Measurements from ENCODE around the gene KMT5B.
"Not testable (repeated sequence)": the region's sequence is repeated elsewhere in the genome, so short reads cannot be mapped to it uniquely, and the experiment has no call there.

The KMT5B gene

DNA sequence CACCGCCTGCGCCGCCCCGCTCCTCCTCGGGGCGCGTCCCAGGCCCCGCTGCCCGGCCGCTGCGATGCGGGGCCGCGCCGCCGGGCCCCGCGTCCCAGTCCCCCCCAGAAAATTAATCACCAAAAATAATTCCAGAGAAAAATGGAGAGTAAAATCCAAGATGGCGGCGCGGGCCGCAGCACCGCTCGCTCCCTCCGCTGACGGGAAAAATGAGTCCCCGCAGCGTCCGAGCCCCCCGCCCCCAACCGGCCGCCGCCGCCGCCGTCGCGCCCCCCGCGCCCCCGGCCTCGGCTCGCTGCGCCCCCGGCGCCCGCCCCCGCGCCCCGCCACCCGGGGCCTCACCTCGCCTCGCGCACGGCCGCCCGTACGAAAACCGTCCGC lies at the start of gene KMT5B:
KMT5B (minus strand) TSS at position 162 of the 381 bp plus-strand sequence. CDS start 23,220 bp downstream, outside the sequence.
- no peak for DNase-seq (ENCODE audit: low read depth in 2 of 2)

DNA sequence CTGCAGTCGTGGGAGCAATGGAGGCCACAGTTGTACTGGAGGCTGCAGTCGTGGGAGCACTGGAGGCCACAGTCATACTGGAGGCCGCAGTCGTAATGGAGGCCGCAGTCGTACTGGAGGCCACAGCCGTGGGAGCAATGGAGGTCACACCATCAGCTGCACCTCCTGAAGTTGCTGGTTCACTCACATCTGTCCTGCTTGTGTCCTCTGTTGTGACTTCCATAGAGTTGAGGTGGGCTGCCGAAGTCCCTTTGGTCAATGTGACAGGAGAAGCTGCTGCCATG lies 49.4 kb upstream of the KMT5B start:
- DNase-seq (ENCODE audit: low read depth in 2 of 2) = no peak

DNA sequence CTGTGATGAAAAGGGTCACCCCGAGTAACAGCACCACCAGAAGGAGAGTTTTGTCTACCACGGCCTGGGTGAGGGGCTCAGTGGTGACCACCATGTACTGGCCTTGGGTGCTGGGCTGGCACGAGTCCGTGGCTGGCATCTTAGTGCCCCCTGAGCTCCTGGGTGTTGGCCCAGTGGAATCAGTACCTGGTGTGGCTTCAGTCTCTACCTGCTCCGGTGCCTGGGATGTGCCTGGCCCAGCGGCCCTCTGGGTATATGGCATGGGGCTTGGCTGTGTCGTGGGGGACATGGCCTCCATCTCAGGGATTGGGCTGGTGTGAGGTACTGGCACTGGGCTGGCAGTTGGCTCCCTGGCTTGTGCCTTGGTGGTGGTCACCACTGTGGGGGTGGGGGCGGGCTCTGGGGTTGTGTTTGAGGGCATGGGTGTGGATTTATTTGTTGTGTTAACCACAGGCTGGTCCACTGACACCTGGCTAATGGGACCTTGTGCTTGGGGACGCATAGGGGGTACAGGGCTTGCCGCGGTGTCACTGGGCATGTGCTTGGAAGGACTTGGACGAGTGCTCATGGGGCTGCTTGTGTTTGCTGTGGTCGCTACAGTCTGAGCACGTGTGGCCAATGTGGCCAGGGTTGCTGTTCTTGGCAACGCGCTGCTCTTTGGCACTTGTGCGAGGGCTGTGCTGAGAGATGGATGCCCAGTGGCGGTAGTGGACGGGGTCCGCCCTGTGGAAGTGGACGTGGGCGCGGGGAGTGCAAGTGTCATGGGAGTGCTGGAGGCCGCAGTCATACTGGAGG lies 48.9 kb upstream of the KMT5B start:
- no peak for DNase-seq (ENCODE audit: low read depth in 2 of 2)

DNA sequence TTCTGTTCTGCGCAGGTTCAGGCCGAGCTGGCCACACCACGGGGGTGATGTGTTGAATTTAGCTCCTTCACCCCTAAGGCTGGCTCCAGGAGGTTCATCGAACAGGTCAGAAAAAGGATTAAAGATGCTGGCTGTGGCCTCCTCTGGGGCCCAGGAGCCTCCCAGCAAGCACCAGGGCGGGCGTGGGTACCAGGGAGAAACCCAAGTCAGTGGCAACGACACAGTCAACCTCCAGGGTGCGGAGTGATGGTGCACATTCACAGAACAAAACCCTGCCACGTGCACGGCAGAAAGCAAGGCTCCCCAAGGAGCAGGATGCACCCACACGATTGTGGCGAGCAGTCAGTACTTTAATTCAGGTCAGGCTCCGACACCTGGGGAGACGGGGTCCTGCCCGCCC lies 47.9 kb upstream of the KMT5B start:
- DNase-seq (ENCODE audit: low read depth in 2 of 2) = no peak

DNA sequence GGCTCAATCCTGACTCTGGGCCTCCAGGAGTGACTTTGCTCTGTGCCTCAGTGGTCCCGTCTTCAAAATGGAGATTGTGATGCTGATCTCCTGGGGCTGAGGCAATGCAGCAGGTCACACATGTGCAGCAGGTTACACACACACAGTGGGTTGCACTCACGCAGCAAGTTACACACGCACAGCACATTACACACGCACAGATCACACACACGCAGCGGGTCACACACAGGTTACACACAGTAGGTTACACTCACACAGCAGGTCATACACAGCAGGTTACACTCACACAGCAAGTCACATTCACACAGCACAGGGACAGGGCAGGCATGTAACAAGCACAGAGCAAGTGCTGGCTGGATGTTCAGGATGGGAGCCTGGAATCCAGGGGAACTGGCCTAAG lies 47.4 kb upstream of the KMT5B start:
- no peak for DNase-seq (ENCODE audit: low read depth in 2 of 2)

DNA sequence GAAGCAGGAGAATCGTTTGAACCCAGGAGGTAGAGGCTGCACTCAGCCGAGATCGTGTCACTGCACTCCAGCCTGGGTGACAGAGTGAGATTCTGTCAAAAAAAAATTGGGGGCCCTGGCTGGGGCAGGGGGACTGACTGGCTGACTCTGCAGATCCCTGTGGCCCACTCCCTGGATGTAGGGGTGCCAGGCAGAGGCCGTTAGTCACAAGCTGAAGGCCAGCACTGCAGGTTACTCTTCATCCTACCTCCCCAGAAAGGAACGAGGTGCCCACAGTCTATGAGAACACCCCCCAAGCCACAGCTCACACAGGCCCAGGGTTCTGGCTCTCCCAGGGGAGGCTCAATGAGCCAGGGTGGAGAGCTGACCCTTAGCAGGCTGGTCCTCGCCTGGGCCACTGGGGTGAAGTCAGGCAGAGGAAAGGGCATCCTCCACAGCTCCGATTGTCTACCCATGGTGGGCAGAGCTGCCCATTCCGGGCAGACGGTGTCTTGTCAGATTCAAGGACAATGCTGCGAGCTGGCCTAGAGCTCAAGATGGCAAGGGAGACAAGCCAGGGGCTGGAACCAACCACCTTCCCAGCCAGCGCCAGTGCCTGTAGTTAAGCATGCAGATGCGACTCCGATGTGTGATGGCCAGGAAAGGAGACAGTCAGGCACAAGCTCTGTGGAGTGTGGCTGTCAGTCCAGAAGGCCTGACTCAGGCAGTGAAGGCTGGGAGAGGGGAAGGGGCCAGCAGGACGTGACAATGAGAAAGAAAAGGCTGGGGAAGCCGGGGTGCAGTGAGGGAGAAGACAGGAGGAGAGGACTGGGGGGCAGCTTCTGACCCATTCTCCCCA lies 46.2 kb upstream of the KMT5B start:
- DNase-seq (ENCODE audit: low read depth in 2 of 2) = no peak

DNA sequence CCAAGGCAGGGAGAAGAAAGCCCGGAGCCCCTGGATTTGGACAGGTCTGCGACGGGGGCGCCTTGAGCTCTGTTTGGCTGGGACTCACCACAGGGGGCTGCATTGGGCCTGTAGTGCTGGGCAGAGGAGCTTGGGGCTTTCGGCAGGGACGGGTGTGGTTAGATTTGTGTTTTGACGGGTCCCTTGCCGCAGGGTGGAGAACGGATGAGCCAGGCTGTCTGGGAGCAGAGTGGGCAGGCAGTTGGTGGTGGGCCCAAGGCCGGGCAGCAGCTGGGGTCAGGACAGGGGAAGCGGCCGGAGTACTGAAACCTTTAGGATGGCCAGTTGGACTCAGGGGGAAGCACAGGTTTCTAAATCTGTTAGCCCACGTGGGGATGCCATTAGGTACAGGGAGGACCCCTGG lies 45.3 kb upstream of the KMT5B start:
- DNase-seq (ENCODE audit: low read depth in 2 of 2) = no peak

DNA sequence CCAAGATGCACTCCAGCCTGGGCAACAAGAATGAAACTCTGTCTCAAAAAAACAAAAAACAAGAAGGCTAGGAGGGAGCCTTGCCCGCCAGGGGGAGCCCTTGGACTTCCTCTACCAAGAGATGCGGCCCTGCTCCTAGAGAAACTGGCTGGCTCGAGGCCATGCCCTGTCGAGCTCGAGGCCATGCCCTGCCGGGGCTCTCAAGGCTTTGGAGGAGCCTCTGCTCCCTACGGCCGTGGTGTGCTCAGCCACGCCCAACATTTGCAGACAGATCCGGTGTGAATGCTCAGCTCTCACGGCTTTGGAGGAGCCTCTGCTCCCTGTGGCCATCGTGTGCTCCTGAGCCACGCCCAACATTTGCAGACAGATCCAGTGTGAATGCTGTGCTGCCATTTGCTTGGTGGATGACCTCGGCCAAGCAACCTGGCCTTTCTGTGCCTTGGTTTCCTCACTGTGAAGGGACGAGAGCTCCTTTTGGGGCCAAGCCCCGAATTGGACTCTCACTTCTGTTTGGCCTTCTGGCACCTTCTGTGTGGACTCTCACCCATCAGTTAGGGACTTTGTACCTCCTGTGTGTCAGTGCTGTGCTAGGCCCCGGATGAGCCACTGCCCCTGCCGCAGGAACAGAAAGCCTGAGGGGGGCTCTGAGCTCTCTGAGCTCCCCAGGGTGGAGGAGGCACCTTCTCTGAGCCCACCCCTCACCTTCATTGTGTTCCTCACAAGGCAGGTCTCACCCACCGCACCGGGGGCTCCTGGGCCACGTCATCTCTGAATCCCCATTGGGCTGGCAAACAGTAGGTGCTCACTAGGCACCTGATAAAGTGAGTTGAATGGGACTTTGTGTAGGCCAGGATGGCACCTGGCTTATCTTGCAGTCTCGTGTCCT lies 44.6 kb upstream of the KMT5B start:
- peak; percentile 80 to 86 for DNase-seq (ENCODE audit: low read depth in 2 of 2)

DNA sequence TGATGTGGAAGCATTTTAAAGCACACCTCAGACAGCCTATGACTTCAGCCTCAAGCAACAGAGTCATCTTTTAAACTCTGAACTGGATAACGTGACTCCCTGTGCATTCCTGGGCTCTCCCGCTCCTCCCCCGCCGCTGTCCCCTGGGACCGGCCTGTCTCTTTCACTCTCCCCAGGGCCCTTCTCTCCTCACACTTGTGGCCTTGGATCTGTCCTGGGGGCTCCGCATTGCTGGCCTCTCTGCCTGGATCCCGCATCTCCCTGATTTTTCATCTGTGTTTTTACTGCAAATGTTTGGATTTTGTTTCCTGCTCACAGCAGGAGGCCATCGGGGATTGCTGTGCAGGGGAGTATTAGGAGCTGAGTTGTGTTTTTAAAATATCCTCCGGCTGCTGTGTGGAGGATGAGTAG lies 43.2 kb upstream of the KMT5B start:
- no peak for DNase-seq (ENCODE audit: low read depth in 2 of 2)

DNA sequence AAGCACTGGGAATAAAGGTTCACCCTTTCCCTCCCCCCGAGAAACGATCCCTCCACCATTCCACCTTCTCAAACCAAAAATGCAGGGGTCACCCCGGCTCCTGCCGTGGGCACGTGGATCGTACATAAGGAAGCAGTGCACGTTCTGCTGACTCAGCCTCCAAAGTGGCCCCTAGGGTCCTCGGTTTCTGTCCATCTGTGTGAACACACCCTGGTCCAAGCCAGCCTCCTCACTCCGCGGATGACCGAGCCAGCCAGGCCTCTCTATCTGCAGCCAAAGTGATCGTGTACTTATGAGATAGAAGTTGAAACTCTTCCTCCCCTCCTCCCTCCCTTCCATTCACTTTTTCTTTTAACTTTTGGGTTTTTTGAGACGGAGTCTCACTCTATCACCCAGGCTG lies 42.4 kb upstream of the KMT5B start:
- DNase-seq (ENCODE audit: low read depth in 2 of 2) = no peak

DNA sequence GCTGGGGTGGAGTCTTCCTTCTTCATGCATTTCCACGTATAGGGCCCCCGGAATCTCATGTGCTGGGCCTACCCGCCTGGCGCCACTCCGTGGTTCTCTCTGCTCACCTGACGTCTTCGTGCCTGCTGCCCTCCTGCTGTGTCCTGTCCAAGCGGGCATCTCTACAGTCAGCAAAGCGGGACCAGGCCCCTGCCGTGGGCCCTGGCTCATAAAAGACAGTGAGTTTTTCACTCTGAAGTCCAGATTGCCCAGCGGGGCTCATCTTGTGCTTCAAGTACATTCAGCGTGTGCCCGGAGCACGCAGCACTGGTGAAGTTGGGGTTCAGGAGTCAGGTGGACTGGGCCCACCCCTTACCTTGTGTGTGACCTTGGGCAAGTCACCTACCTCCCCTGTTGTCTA lies 41.3 kb upstream of the KMT5B start:
- no peak for DNase-seq (ENCODE audit: low read depth in 2 of 2)

DNA sequence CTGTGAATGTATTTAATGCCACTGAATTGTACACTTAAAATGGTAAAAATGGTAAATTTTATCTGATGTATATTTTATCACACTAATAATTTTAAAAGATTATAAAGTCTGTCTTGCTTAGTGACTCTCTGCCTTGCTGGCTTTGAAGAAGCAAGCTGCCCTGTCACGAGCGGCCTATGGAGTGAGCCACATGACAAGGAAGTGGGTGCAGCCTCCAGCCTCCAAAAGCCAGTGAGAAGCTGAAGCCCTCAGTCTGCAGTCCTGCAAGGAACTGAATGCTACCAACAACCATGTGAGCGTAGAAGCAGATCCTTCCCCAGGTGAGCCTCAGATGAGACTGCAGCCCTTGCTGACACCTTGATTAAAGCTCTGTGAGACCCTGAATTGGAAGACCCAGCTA lies 38.7 kb upstream of the KMT5B start:
- no peak for DNase-seq (ENCODE audit: low read depth in 2 of 2)

DNA sequence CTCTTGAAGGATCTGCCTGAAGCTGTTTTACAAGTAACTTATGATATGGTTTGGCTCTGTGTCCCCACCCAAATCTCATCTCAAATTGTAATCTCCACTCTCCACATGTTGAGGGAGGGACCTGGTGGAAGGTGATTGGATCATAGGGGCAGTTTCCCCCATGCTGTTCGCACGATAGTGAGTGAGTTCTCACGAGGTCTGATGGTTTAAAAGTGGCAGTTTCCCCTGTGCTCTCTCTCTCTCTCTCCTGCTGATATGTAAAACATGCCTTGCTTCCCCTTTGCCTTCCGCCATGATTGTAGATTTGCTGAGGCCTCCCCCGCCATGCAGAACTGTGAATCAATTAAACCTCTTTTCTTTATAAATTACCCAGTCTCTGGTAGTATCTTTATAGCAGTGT lies 31.8 kb upstream of the KMT5B start:
- DNase-seq (ENCODE audit: low read depth in 2 of 2) = not testable (repeated sequence)

DNA sequence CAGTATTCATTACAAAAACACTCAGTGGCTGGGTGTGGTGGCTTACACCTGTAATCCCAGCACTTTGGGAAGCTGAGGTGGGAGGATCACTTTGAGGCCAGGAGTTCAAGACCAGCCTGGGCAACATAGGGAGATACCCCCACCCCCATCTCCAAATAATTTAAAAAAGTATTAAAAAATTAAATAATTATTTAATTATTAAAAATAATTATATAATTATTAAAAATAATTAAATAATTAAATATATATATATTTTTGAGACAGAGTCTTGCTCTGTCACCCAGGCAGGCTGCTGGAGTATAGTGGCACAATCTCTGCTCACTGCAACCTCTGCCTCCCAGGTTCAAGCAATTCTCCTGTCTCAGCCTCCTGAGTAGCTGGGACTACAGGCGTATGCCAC lies 30.8 kb upstream of the KMT5B start:
- DNase-seq (ENCODE audit: low read depth in 2 of 2) = not testable (repeated sequence)

DNA sequence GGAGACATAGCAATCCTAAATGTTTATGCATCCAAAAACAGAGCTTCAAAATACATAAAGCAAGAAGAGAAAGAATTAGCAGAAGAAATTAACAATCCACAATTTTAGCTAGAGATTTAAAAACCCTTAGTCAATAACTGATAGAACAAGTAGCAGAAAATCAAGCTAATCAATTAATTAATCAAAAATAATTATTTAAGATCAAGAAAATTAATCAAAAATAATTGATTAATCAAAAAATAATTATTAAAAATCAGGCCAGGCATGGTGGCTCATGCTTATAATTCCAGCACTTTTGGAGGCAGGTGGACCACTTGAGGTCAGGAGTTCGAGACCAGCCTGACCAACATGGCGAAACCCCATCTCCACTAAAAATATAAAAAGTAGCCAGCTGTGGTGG lies 29.5 kb upstream of the KMT5B start:
- no peak for DNase-seq (ENCODE audit: low read depth in 2 of 2)

DNA sequence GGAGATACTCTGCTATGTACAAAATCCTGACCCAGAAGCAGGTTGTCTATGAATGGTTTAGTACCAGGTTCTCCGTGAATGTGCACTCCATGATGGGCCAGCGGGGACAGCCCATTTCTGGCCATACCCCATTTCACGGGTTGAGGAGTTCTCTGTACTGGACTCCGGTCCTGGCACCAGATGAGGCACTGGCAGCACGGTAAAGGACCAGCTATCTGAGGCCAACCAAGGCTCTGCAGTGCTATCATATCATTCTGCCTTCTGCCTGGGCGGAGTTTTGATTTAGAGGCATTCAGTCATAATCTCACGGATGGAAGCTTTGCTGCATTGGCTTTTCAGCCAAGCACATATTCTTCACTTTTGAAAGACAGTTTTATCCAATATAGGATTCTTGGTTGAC lies 18.5 kb upstream of the KMT5B start:
- DNase-seq (ENCODE audit: low read depth in 2 of 2) = no peak

DNA sequence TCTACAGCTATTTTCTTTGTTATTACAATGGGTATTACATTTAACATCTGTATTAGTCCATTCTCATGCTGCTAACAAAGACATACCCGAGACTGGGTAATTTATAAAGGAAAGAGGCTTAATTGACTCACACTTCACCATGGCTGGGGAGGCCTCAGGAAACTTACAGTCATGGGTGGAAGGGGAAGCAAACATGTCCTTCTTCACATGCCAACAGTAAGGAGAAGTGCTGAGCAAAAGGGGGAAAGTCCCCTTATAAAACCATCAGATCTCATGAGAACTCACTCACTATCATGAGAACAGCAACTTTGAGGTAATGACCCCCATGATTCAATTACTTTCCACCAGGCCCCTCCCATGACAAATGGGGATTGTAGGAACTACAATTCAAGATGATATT lies 16.5 kb upstream of the KMT5B start:
- DNase-seq (ENCODE audit: low read depth in 2 of 2) = no peak

DNA sequence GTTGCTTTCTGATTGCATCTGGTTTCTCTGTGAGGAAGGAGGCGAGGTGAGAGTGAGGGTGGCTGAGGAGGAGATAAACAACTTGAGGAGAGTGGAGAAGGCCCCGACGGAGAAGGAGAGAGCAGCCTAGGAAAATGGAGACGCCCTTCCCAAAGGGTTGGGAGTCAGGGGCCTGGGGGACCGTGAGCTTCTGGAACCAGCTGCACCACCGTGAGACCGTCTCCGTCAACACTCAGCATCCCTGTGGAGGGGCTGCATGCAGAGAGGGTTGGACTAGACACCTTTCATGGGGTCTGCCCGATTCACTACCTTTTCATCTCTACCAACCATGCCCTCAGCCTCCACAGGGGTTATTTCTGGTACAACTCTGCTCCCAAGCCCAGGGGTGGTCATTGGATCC lies 13.3 kb upstream of the KMT5B start:
- no peak for DNase-seq (ENCODE audit: low read depth in 2 of 2)

DNA sequence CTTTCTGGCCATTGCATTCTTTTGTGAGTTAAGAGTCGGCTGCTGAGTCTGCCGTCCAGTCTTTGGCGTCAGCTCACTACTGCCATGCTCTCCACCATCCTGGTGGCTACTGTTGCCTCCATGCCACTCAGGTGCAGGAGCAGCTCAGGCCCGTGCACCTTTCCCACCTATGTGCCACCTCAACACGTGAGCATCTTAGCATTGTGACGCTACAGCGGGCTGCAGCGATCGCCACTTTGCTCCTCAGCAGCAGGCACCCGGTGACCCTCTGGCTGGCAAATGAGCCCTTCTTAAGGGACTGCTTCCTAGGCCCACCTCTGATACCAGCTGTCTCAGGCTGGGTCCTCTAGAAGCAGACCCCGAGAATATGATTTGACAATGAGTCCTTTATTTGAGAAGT lies 11.5 kb upstream of the KMT5B start:
- DNase-seq (ENCODE audit: low read depth in 2 of 2) = no peak

DNA sequence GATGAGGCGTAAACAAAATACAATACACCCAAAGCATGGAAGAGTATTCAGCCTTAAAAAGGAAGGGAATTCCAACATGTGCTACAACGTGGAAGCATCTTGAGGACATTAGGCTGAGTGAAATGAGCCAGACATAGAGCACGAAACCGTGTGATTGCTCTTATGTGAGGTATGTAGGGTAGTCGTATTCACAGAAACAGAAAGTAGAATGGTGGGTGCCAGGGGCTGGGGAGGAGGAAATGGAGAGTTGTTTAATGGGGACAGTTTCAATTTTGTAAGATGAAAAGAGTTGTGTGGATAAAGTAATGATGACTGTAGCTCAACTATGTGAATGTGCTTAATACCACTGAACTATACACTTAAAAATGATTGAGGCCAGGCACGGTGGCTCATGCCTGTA lies 10.2 kb upstream of the KMT5B start:
- DNase-seq (ENCODE audit: low read depth in 2 of 2) = no peak

DNA sequence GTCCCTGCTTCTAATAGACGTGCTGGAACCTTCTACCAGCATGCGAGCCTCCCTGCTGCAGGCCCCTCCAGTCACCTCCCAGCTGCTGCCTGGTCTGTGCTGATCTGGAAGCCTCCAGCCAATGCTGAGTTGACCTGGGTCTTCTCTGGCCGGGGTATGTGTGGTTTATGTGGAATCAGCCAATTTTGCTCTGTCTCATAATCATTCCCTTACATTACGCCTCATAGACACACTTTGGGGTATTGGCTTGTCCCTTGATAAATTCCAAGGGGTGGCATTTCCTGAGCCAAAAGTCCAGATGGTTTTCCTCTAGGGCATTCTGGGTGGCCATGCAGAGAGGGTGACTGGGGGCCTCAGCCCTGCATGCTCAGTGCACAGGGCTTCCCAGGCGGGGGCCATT lies 8.3 kb upstream of the KMT5B start:
- DNase-seq (ENCODE audit: low read depth in 2 of 2) = no peak

DNA sequence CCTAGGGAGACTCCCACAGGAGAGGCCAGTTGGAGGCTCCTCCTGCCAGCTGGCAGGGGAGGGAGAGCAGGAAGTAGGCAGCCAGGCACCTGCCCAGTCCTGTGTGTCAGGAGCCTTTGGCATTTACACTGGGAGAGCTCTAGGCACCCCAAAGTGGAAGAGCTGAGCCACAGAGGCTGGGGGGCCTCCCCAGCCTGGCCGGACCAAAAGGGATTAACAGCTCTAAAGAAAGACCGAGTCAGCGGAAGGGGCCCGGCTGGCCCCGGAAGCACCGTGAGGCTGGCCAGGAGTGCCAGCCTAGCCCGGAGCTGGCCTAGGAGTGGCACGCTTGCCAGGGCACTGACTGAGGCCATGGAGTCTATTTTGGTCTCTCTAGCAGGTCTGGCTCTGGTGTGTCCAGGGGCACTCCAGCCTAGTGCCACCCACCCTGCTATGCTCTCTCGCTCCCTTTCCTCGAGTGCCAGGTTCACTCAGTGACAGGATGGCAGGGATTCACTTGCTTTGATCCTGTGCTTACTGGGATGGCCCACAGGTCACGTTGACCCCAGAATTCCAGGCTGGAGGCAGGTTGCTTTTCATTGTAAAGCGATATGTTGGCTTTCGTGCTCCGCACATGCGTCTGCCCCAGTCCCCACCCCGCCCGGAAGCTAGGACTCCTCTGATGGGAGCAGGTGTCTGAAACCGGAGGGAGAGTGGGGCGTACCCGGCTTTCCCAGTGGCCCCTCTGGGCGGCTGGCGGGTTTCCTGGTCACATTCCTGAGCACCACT lies 3.3 kb upstream of the KMT5B start:
- DNase-seq (ENCODE audit: low read depth in 2 of 2) = no peak
